Tibial nerve (tissue), 4 donors: ENCODE data around the gene MYO1D. TPM values are rescaled to one million over a fixed set of nuclear protein-coding genes. Genes with fewer than 3 reads are reported as not detected.
A peak's percentile ranks its signal among the peaks of the same experiment; 100 is the strongest.

Source experiments
- DNase-seq, 2 donors: peaks; one replicate each; pipeline ENCODE4 v3.0.0-alpha.2; 2019; ENCODE audit warnings: low spot score in 2 of 2
- H3K27ac ChIP-seq, 4 donors: fragments of 200-600 bp; sonication (generic) in 3 of 4; one replicate each; pipeline ENCODE4 v1.5.1; 2017 to 2019; ENCODE audit warnings: mild to moderate bottlenecking in 1 of 4
- H3K27me3 ChIP-seq, 2 donors: fragments of 200-600 bp; sonication (generic) in 1 of 2; one replicate each; pipeline versions ENCODE4 v1.5.1 to v1.6.0; 2017 to 2019
- H3K36me3 ChIP-seq, 3 donors: fragments of 200-600 bp; sonication (generic); one replicate each; pipeline ENCODE4 v1.5.1; 2018 to 2019
- H3K4me1 ChIP-seq, 4 donors: fragments of 200-600 bp; sonication (generic) in 3 of 4; one replicate each; pipeline ENCODE4 v1.5.1; 2017 to 2019
- H3K4me3 ChIP-seq, 4 donors: fragments of 200-600 bp; sonication (generic) in 3 of 4; one replicate each; pipeline ENCODE4 v1.5.1; 2017 to 2019; ENCODE audit warnings: mild to moderate bottlenecking in 1 of 4, moderate library complexity in 1 of 4
- H3K9me3 ChIP-seq, 4 donors: fragments of 200-600 bp; sonication (generic) in 3 of 4; one replicate each; pipeline ENCODE4 v1.5.1; 2017 to 2019
- EP300 ChIP-seq, 2 donors: sonication (generic); formaldehyde crosslinking; IDR thresholded peaks; one replicate each; pipeline ENCODE4 v1.6.1; 2017; ENCODE audit warnings: antibody characterized with exemption in 2 of 2, mild to moderate bottlenecking in 1 of 2
- POLR2A ChIP-seq, 2 donors: fragments of 450-650 bp; IDR thresholded peaks; one replicate each; pipeline ENCODE4 v1.6.1; 2017; ENCODE audit warnings: antibody characterized with exemption in 2 of 2, mild to moderate bottlenecking in 2 of 2, moderate library complexity in 2 of 2
- WGBS, 2 donors: methylation state at CpG; one replicate each; pipeline ENCODE4 v1.1.5; 2018; 5-methylcytosine and 5-hydroxymethylcytosine counted together
- total RNA-seq, 4 donors: library from RNA; depleted of rRNA; stranded (reverse); fragments of >200 nt; gene quantifications; one replicate each; pipeline ENCODE4 v1.1.0, GENCODE V29; 2016
- TF ChIP-seq, protein P1 (sequence below), 5 experiments: fragments of 200-600 bp in 3 of 5; fragments of 450-650 bp in 2 of 5; sonication (generic) in 3 of 5; IDR thresholded peaks; one replicate each; pipeline ENCODE4 v1.5.1; 2016 to 2019; ENCODE audit warnings: antibody characterized with exemption in 5 of 5, mild to moderate bottlenecking in 3 of 5, moderate library complexity in 2 of 5

The MYO1D gene
- total RNA-seq, 4 donors from 2014 or later = 28.5 to 49.6 (median 42.4) TPM

DNA sequence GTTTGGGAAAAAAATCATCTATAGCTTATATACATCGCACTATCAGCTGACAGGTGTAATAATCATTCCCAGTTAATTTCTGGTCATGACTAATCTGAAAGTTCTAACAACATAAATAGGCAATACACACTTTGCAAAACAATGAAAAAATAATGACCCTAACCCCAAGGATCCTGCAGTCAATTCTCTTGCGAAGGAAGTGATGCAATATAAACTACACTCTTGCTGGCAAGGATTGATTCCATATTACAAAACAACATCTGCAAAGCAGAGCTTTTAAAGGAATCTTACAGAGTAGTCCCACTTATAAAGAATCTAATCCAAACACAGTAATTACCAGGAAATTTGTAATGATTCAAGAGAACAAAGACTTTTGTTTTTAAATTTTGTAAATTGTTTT is 73.4 kb downstream of the MYO1D start:
- 65 to 73% methylated on average over 2 of the region's 2 CpGs for WGBS, 2 donors
- DNase-seq = no peak
- no peaks in the 10 kb centered on the region for H3K4me1 ChIP-seq

DNA sequence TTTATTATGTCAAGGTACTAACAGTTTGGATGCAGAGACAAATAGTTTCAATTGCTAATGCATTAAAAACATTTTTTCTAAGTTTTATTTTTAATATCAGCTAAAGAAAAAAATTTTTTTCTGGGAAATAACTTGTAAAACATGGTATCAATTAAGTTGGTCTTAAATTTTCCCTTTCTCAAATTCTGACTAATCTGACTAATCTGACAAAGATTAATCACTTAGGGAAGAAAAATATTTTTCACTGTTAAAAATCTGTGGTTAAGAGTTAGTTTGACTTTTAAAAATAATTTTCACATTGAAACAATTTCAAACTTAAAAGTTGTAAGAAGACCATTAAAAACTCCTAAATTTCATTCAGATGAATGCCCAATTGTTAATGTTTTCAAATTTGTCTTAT is 74.6 kb downstream of the MYO1D start:
- H3K36me3 ChIP-seq = no peaks in the 10 kb centered on the region
- H3K4me3 ChIP-seq = no peak overlapping the region
- TF ChIP-seq EP300 (IDR thresholded peaks at IDR 0.05) = no peak
- TF ChIP-seq, protein P1, sequence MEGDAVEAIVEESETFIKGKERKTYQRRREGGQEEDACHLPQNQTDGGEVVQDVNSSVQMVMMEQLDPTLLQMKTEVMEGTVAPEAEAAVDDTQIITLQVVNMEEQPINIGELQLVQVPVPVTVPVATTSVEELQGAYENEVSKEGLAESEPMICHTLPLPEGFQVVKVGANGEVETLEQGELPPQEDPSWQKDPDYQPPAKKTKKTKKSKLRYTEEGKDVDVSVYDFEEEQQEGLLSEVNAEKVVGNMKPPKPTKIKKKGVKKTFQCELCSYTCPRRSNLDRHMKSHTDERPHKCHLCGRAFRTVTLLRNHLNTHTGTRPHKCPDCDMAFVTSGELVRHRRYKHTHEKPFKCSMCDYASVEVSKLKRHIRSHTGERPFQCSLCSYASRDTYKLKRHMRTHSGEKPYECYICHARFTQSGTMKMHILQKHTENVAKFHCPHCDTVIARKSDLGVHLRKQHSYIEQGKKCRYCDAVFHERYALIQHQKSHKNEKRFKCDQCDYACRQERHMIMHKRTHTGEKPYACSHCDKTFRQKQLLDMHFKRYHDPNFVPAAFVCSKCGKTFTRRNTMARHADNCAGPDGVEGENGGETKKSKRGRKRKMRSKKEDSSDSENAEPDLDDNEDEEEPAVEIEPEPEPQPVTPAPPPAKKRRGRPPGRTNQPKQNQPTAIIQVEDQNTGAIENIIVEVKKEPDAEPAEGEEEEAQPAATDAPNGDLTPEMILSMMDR (IDR thresholded peaks at IDR 0.05) = no peak
- TF ChIP-seq POLR2A (IDR thresholded peaks at IDR 0.05) = no peak
- H3K27ac ChIP-seq = no peak overlapping the region
- no peaks in the 10 kb centered on the region for H3K27me3 ChIP-seq
- H3K9me3 ChIP-seq = no peaks in the 10 kb centered on the region
- no peaks in the 10 kb centered on the region for H3K4me1 ChIP-seq
- no peak for DNase-seq

More for the DNA sequence above, 73.4 kb downstream of the MYO1D start:
- Histone ChIP-seq H3K27me3 (no peaks in the 10 kb centered on the region), H3K9me3 (no peaks in the 10 kb centered on the region), H3K36me3 (no peaks in the 10 kb centered on the region), H3K4me3 (no peak overlapping the region), H3K27ac (no peak overlapping the region)
- TF ChIP-seq, protein P1 (IDR thresholded peaks at IDR 0.05) = no peak
- TF ChIP-seq POLR2A (IDR thresholded peaks at IDR 0.05) (no peak), EP300 (IDR thresholded peaks at IDR 0.05) (no peak)

DNA sequence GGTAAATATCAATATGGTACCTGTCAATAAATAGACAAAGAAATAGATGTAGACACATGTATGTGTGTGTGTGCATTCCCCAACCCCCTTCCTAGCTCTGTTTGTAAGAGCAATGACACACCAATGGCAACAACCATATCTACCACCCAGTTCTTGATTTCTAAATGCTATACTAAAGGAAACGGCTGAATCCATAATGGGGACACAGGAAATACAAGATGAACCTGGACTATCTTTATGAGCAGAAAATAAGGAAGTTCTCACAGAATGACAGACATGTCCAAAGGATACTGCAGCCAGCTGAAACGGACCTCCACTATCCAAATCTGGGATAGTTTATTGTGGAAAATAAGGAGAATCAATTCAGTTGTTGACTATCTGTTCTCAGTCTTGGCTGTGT is 75.3 kb downstream of the MYO1D start:
- H3K36me3 ChIP-seq = no peaks in the 10 kb centered on the region
- no peak for DNase-seq
- no peak overlapping the region for H3K27ac ChIP-seq
- H3K4me3 ChIP-seq = no peak overlapping the region
- WGBS, 2 donors = 74 to 75% methylated on average over 2 of the region's 2 CpGs
- TF ChIP-seq POLR2A (IDR thresholded peaks at IDR 0.05) (no peak), EP300 (IDR thresholded peaks at IDR 0.05) (no peak)
- TF ChIP-seq, protein P1 (IDR thresholded peaks at IDR 0.05) = no peak
- H3K27me3 ChIP-seq = no peaks in the 10 kb centered on the region
- H3K9me3 ChIP-seq = no peaks in the 10 kb centered on the region
- H3K4me1 ChIP-seq = no peaks in the 10 kb centered on the region

DNA sequence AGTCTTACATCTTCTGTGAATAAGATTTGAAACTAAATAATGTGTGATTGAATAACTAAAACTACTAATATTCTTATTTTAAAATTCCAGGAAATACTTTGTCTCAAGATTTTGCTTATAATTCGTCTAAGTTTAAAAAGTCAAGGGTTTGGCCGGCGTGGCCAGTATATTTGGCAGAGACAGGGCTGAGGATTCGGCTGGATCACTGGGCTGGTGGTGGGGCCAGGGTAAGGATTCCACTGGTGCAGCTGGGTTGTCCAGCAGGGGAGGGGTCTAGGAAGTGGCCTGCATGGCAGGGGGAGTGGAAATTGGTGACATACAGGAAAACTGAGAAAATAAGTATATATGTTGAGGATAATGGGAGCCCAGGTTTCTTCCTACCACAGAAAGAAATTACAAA is 75.7 kb downstream of the MYO1D start:
- TF ChIP-seq, protein P1 (IDR thresholded peaks at IDR 0.05) = no peak
- TF ChIP-seq POLR2A (IDR thresholded peaks at IDR 0.05) = no peak
- TF ChIP-seq EP300 (IDR thresholded peaks at IDR 0.05) = no peak
- Histone ChIP-seq H3K27ac (peak overlapping the region in 1 of 4 donors; percentile 29), H3K36me3 (no peaks in the 10 kb centered on the region), H3K4me3 (no peak overlapping the region), H3K4me1 (no peaks in the 10 kb centered on the region), H3K9me3 (no peaks in the 10 kb centered on the region), H3K27me3 (no peaks in the 10 kb centered on the region)
- WGBS, 2 donors = 53 to 62% methylated on average over 4 of the region's 4 CpGs
- no peak for DNase-seq

DNA sequence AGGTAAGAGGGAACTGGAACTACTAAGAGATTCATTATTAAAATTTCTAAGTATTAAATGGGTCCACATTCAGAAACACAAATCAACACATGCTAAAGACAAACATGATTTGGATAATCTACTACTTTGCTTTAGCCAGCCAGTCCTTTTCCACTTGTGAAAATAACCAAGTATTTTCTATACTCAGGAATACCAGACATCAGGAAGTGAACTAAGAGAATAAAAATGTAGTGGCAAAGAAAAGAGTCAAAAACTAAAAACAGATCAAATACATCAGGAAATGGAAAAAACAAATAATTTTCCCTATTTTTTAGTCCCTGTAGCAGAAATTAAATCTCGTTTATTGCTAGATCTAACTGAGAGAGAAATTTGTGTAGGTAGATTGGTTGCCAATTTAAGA is 78.0 kb downstream of the MYO1D start:
- TF ChIP-seq POLR2A (IDR thresholded peaks at IDR 0.05) (no peak), EP300 (IDR thresholded peaks at IDR 0.05) (no peak)
- TF ChIP-seq, protein P1 (IDR thresholded peaks at IDR 0.05) = no peak
- 65 to 71% methylated on average over 1 of the region's 1 CpG for WGBS, 2 donors
- Histone ChIP-seq H3K36me3 (no peaks in the 10 kb centered on the region), H3K9me3 (no peaks in the 10 kb centered on the region), H3K27ac (no peak overlapping the region), H3K4me3 (no peak overlapping the region), H3K27me3 (no peaks in the 10 kb centered on the region), H3K4me1 (no peaks in the 10 kb centered on the region)
- no peak for DNase-seq
